Measurements from ENCODE around the gene MICALL2. TPM values are rescaled to one million over a fixed set of nuclear protein-coding genes. Genes with fewer than 3 reads are reported as not detected.

MICALL2 gene
- total RNA-seq, 4 donors from 2014 or later = 1.8 to 19.7 (median 12.6) TPM

- Histone ChIP-seq H3K9me3 (no peaks in the 10 kb centered on the region), H3K4me3 (no peak overlapping the region), H3K4me1 (no peaks in the 10 kb centered on the region), H3K27ac (no peak overlapping the region), H3K27me3 (no peaks in the 10 kb centered on the region), H3K36me3 (no peaks in the 10 kb centered on the region)
- no peak for TF ChIP-seq CTCF (IDR thresholded peaks at IDR 0.05)
- TF ChIP-seq POLR2A (IDR thresholded peaks at IDR 0.05) = no peak
- no peak for DNase-seq
- intact Hi-C loops (cut with DNase I; ENCODE audit: low total_unique reads) = no loop called here
These were observed 66.7 kb downstream of the MICALL2 start for GRCh38 chr7:1392556-1392955.

- no peaks in the 10 kb centered on the region for H3K36me3 ChIP-seq
- no peaks in the 10 kb centered on the region for H3K4me1 ChIP-seq
- H3K9me3 ChIP-seq = no peaks in the 10 kb centered on the region
- no peak for TF ChIP-seq CTCF (IDR thresholded peaks at IDR 0.05)
- TF ChIP-seq POLR2A (IDR thresholded peaks at IDR 0.05) = no peak
- H3K27ac ChIP-seq = no peak overlapping the region
- H3K27me3 ChIP-seq = no peaks in the 10 kb centered on the region
- no peak overlapping the region for H3K4me3 ChIP-seq
- intact Hi-C loops (cut with DNase I; ENCODE audit: low total_unique reads) = no loop called here
- no peak for DNase-seq
These were observed 67.8 kb downstream of the MICALL2 start for GRCh38 chr7:1391449-1391848.

GRCh38 chr7:1388703-1389335 is 70.5 kb downstream of the MICALL2 start:
- intact Hi-C loops (cut with DNase I; ENCODE audit: low total_unique reads) = no loop called here
- no peaks in the 10 kb centered on the region for H3K4me1 ChIP-seq
- no peaks in the 10 kb centered on the region for H3K36me3 ChIP-seq
- no peaks in the 10 kb centered on the region for H3K9me3 ChIP-seq
- no peak for DNase-seq
- H3K27ac ChIP-seq = no peak overlapping the region
- no peak overlapping the region for H3K4me3 ChIP-seq
- no peaks in the 10 kb centered on the region for H3K27me3 ChIP-seq
- no peak for TF ChIP-seq POLR2A (IDR thresholded peaks at IDR 0.05)
- no peak for TF ChIP-seq CTCF (IDR thresholded peaks at IDR 0.05)

- H3K27me3 ChIP-seq = no peaks in the 10 kb centered on the region
- intact Hi-C loops (cut with DNase I; ENCODE audit: low total_unique reads) = no loop called here
- H3K36me3 ChIP-seq = no peaks in the 10 kb centered on the region
These were observed 71.1 kb downstream of the MICALL2 start for GRCh38 chr7:1388021-1388702.

More at GRCh38 chr7:1388021-1388702, 71.1 kb downstream of the MICALL2 start:
- TF ChIP-seq CTCF (IDR thresholded peaks at IDR 0.05) = no peak
- TF ChIP-seq POLR2A (IDR thresholded peaks at IDR 0.05) = no peak
- H3K4me3 ChIP-seq = no peak overlapping the region
- H3K9me3 ChIP-seq = no peaks in the 10 kb centered on the region
- H3K27ac ChIP-seq = no peak overlapping the region
- H3K4me1 ChIP-seq = no peaks in the 10 kb centered on the region
- DNase-seq = no peak

All from uterus (tissue), 4 donors.